ENCODE measurements around the gene ICA1. TPM values are rescaled to one million over a fixed set of nuclear protein-coding genes. Genes with fewer than 3 reads are reported as not detected.

ICA1 gene
- total RNA-seq, 1 donor from 2014 or later = 54.9 TPM

DNA sequence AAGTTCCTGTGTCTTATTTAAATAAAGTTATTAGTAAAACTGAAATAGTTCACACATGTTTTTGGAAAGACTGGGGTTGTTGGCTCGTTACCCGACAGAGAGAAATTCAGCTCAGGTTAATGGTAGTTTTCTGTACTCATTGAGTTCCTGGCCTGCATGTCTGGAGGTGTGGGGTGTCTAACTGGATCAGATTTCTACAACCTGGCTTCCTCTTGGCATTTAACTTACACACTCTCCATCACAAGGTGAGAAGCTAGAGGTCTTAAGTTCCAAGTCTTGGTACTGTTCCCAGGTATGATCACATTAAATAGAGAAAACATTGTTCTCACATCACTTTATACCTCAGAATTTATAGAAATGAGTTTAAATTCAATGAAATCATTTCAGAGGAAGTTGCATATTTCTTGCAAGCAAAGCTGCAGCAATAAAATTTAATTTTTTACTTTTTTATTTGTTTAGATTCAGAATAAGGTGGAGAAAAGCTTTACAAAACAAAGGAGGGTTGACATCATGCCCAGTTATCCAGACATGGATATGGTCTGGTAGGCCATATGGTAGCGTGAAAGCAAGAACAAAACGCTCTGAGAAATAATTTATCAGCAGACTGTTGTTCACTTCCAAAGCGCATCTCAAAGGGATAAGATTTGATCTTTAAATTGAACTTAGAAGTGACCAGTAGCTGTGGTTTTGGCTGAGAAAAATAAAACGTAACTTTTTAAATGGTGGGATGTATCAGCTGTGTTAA lies 172.8 kb downstream of the ICA1 start:
- DNase-seq = no peak
- H3K27me3 ChIP-seq (ENCODE audit: low read depth) = no peaks in the 10 kb centered on the region
- no peak overlapping the region for H3K27ac ChIP-seq (replicated peaks)
- H3K4me3 ChIP-seq = no peak overlapping the region
- no peaks in the 10 kb centered on the region for H3K4me1 ChIP-seq
- TF ChIP-seq, protein P1, sequence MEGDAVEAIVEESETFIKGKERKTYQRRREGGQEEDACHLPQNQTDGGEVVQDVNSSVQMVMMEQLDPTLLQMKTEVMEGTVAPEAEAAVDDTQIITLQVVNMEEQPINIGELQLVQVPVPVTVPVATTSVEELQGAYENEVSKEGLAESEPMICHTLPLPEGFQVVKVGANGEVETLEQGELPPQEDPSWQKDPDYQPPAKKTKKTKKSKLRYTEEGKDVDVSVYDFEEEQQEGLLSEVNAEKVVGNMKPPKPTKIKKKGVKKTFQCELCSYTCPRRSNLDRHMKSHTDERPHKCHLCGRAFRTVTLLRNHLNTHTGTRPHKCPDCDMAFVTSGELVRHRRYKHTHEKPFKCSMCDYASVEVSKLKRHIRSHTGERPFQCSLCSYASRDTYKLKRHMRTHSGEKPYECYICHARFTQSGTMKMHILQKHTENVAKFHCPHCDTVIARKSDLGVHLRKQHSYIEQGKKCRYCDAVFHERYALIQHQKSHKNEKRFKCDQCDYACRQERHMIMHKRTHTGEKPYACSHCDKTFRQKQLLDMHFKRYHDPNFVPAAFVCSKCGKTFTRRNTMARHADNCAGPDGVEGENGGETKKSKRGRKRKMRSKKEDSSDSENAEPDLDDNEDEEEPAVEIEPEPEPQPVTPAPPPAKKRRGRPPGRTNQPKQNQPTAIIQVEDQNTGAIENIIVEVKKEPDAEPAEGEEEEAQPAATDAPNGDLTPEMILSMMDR (IDR thresholded peaks at IDR 0.05; ENCODE audit: borderline replicate concordance) = no peak
- H3K36me3 ChIP-seq = peaks cover 11% of the 10 kb centered on the region
- no peaks in the 10 kb centered on the region for H3K9me3 ChIP-seq (replicated peaks)
- intact Hi-C loops (cut with micrococcal nuclease) = no loop called here

- TF ChIP-seq, protein P1 (IDR thresholded peaks at IDR 0.05; ENCODE audit: borderline replicate concordance) = no peak
- H3K27ac ChIP-seq (replicated peaks) = no peak overlapping the region
- H3K27me3 ChIP-seq (ENCODE audit: low read depth) = no peaks in the 10 kb centered on the region
- H3K36me3 ChIP-seq = peaks cover 11% of the 10 kb centered on the region
- no peak overlapping the region for H3K4me3 ChIP-seq
- no peak for DNase-seq
- H3K4me1 ChIP-seq = no peaks in the 10 kb centered on the region
- intact Hi-C loops (cut with micrococcal nuclease) = no loop called here
- no peaks in the 10 kb centered on the region for H3K9me3 ChIP-seq (replicated peaks)
Measured at GRCh38 chr7:8086239-8086638, 175.7 kb downstream of the ICA1 start.

DNA sequence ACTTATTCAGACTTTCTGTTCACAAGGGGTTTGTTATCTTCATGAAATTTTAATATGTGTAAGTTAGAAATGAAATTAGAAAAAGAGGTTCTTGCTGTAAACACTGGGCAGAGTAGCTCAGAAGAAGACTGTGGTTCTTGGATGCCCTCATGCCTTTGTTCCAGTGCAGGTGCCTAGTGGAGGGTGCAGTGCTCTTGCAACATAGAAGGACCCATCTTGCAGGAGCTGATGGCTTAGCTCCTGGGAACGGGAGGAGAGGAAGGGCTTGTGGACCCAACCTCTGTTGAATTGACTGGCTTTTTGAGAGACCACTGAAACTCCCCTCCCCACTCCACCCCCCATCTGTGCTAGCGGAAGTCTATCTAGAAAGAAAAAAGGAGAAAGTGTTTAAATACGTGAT lies 176.5 kb downstream of the ICA1 start:
- intact Hi-C loops (cut with micrococcal nuclease) = no loop called here
- no peak for DNase-seq
- H3K9me3 ChIP-seq (replicated peaks) = no peaks in the 10 kb centered on the region
- H3K36me3 ChIP-seq = peaks cover 11% of the 10 kb centered on the region
- no peak overlapping the region for H3K4me3 ChIP-seq
- no peaks in the 10 kb centered on the region for H3K27me3 ChIP-seq (ENCODE audit: low read depth)
- TF ChIP-seq, protein P1 (IDR thresholded peaks at IDR 0.05; ENCODE audit: borderline replicate concordance) = no peak
- no peaks in the 10 kb centered on the region for H3K4me1 ChIP-seq
- no peak overlapping the region for H3K27ac ChIP-seq (replicated peaks)

- intact Hi-C loops (cut with micrococcal nuclease) = no loop called here
- Histone ChIP-seq H3K27ac (replicated peaks) (no peak overlapping the region), H3K27me3 (ENCODE audit: low read depth) (no peaks in the 10 kb centered on the region)
Measured at GRCh38 chr7:8084836-8085235, 177.1 kb downstream of the ICA1 start.

DNA sequence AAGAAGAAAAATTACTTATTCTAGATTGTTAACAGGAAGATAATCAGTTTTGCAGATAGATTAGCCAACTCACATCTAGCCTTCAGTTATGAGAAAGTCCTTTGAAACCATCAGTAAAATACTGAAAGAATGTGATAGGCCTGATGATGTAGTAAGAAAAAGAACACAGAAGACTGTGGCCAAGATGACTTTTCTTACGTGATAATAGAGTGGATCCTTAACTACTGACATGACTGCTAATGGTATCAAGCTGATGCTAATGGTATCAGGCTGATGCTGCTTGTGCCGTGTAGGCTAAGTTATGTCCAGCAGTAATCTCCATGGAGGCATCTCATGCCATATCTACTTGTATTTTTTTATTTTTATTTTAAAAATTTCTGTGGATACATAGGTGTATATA lies 179.2 kb downstream of the ICA1 start:
- TF ChIP-seq, protein P1 (IDR thresholded peaks at IDR 0.05; ENCODE audit: borderline replicate concordance) = no peak
- Histone ChIP-seq H3K36me3 (peaks cover 11% of the 10 kb centered on the region), H3K27ac (replicated peaks) (no peak overlapping the region), H3K4me3 (no peak overlapping the region), H3K4me1 (no peaks in the 10 kb centered on the region), H3K27me3 (ENCODE audit: low read depth) (no peaks in the 10 kb centered on the region), H3K9me3 (replicated peaks) (no peaks in the 10 kb centered on the region)
- intact Hi-C loops (cut with micrococcal nuclease) = no loop called here
- no peak for DNase-seq

More at GRCh38 chr7:8084836-8085235, 177.1 kb downstream of the ICA1 start:
- Histone ChIP-seq H3K9me3 (replicated peaks) (no peaks in the 10 kb centered on the region), H3K4me3 (no peak overlapping the region), H3K36me3 (peaks cover 11% of the 10 kb centered on the region), H3K4me1 (no peaks in the 10 kb centered on the region)
- DNase-seq = no peak
- TF ChIP-seq, protein P1 (IDR thresholded peaks at IDR 0.05; ENCODE audit: borderline replicate concordance) = no peak
